AG04449 (cell line): ENCODE measurements around the gene OSBPL3.

Experiments used
- CTCF ChIA-PET: fragments of 350-600 bp; formaldehyde crosslinking; extraction: SDS; loops from one replicate; lab custom pipeline; 2021; ENCODE audit warnings: antibody characterized with exemption; lab: Yijun Ruan, JAX
- POLR2A ChIA-PET: fragments of 400-600, 350-600 bp; formaldehyde crosslinking; extraction: SDS; loops from one replicate; lab custom pipeline; 2020; ENCODE audit warnings: antibody characterized with exemption, inconsistent platforms; lab: Yijun Ruan, JAX
- DNase-seq: peaks from one replicate; pipeline ENCODE4 v3.0.0-alpha.2; 2010; ENCODE audit warnings: low read depth, low spot score
- H3K4me3 ChIP-seq: 2 replicates; pipeline ENCODE4 v1.5.1; 2011; ENCODE audit warnings: low read depth, mild to moderate bottlenecking, control low read depth, low read length
- TF ChIP-seq, protein P1 (sequence below): IDR thresholded peaks from one replicate; pipeline ENCODE4 v1.5.1; 2011; ENCODE audit warnings: mild to moderate bottlenecking, moderate library complexity, low read length, control low read depth, inconsistent platforms; ENCODE audit not compliant: insufficient read depth; ENCODE audit errors: missing control alignments

OSBPL3 gene

DNA sequence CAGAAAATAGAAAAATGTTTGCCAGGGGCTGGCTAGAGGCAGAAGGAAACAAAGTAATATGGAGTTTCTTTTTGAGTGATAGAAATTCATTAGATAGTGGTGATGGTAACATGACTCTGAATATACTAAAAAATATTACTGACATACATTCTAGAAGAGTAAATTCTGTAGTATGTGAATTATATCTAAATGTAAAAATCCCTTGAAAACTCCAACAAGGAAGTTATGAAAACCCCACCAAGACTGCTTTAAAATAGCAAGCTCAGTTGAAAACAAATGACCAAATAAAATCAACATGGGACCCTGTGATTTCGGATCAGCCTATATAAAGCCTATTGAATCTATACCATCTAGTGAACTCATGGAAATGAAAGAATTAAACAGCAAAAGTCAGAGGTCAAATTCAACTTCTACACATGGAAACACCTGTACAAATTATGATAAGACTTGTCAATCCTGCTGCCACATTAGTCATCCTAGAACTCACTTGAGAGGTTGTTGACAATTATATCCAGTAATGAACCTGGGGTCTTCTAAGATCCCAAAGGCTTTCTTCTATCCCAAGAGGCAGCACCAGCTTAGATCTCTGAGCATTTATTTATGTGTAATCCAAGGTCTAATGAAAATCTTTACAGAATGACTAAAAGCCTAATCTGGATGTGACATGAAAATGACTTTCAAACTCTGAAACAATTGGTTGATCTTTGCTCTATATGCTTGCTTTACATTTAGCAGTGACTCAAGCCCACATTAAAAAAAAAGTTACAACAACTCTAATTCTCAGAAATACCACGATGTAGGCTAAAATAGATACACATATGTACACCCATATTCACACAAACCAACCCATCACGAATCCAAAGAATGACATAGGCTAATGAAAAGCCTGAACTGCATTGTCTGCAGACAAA is 59.3 kb downstream of the OSBPL3 start:
- DNase-seq: no peak
- ChIA-PET CTCF (interaction anchor here (1.0 kb wide), 1 partner anchor 172 kb away, joined by 3 read pairs; no protein-coding TSS in a partner anchor), POLR2A (interaction anchor here (0.5 kb wide), 1 partner anchor 92 kb away, joined by 3 read pairs; no protein-coding TSS in a partner anchor)
- H3K4me3 ChIP-seq: no peak overlapping the region
- TF ChIP-seq, protein P1, sequence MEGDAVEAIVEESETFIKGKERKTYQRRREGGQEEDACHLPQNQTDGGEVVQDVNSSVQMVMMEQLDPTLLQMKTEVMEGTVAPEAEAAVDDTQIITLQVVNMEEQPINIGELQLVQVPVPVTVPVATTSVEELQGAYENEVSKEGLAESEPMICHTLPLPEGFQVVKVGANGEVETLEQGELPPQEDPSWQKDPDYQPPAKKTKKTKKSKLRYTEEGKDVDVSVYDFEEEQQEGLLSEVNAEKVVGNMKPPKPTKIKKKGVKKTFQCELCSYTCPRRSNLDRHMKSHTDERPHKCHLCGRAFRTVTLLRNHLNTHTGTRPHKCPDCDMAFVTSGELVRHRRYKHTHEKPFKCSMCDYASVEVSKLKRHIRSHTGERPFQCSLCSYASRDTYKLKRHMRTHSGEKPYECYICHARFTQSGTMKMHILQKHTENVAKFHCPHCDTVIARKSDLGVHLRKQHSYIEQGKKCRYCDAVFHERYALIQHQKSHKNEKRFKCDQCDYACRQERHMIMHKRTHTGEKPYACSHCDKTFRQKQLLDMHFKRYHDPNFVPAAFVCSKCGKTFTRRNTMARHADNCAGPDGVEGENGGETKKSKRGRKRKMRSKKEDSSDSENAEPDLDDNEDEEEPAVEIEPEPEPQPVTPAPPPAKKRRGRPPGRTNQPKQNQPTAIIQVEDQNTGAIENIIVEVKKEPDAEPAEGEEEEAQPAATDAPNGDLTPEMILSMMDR: no peak

DNA sequence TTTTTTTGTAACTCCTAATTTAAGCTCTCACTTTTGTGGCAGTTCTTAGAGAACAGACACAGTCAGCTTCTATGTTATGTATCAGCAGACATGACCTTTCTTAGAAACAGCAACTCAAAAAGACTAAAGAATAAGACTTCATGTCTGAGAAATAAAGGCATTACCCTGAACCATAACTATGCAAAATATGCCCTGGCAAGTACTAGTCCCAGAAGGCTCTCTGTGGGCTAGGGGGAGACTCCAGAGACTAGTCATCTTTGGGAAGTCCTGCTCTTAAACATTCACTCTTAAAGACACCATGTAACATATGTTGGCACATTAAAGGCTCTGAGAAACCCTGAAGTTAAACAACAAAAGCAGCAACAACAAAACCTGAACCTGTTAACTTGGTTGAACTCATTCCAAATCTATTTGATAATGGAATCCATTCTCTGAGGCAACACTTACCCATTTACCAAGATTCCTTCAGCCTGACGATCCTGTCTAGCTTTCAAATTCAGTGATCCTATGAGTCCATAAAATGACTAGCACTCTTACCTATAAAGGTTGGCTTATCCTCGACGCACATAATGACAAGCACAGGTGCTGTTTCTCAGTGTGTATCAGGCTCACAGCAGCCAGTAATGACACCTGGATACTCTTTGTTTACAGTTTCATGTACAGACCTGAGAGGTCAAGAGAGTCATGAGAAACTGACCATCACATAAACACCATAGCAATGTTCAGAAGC is 62.3 kb downstream of the OSBPL3 start:
- peak; percentile 80 for DNase-seq
- POLR2A ChIA-PET: interaction anchor here (0.6 to 0.9 kb wide), 2 partner anchors 12 to 62 kb away, joined by 3 read pairs; no protein-coding TSS in a partner anchor
- TF ChIP-seq, protein P1: no peak
- CTCF ChIA-PET: interaction anchor here (1.0 to 1.4 kb wide), 3 partner anchors 10 to 181 kb away, joined by 3 read pairs; partner anchors contain the start of gene OSBPL3
- no peak overlapping the region for H3K4me3 ChIP-seq

DNA sequence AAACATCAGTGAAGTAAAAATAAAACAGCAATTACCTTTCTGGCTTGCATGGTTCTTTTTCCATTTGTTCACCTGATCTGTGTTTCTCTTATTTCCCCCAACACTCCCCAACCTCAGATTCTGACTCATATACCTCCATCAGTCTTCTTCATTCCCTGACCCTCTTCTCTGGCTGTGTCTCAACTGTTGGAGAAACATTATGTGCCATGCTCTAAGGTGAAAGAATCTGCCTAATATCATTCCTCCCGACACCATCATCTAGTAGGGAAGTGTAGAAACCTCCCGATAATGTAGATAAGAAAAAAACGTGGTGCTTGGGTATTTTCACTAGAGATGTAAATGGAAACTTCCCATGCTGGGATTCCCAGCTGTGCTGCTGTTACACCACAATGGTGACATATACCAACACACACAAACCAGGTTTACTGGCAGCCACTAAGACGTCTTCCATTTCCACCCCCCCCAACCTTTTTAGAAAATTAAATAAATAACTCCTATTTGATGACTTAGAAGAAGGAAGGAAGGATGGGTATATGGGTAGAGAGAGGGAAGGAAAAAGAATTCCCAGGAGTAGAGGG is 63.4 kb downstream of the OSBPL3 start:
- ChIA-PET POLR2A (no interaction called here), CTCF (interaction anchor here (1.2 to 1.9 kb wide), 2 partner anchors 113 to 182 kb away, joined by 3 to 4 read pairs; no protein-coding TSS in a partner anchor)
- TF ChIP-seq, protein P1: no peak
- no peak for DNase-seq
- H3K4me3 ChIP-seq: no peak overlapping the region

DNA sequence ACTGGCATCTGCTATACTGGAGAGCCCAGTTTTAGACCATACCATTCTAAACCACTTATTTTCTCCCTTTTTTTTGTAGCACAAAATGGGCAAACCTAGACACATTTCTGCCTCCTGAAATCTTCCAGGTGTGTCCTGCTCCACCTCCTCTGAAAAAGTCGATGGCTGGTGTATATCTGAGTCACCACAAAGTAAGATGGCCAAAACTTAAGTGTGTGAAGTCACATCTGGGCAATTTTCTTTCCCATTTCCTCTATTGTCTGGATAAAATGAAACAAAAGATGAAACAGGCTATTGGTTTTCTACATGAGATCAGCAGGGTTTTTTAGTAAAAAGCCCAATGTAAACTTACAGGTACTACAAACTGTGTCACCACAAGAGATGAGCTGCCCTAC is 65.5 kb downstream of the OSBPL3 start:
- TF ChIP-seq, protein P1: no peak
- no peak overlapping the region for H3K4me3 ChIP-seq
- POLR2A ChIA-PET: no interaction called here
- no peak for DNase-seq
- CTCF ChIA-PET: interaction anchor here (1.3 to 1.9 kb wide), 2 partner anchors 13 to 115 kb away, joined by 3 to 4 read pairs; no protein-coding TSS in a partner anchor

DNA sequence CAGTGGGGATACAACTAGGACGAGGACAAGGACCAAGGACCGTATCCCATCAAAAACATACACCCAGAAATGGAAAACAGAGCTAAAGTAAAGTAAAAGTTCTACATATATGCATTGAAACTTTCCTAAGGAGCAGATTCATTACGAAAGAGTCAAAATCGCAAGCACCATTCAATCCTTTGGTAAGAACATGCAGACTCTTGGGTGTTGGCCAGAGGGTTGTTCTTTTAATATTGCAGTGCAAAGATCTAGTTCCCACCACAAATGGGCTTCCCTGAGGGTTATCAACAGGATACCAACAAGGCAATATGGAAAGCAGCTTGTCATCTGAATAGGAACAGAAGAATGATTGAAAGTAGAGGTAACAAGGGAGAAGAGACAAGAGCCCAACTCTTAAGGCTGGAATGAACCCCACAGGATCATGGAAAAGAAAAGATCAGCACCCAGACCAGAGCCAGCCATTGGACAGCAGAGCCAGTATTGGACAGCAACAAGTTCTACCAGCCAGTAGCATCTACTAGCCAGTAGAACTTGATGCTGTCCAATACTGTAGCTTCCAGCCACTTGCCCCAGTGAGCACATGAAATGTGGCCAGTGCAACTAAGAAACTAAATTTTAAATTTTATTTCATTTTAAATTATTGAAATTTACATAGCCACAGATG is 66.0 kb downstream of the OSBPL3 start:
- CTCF ChIA-PET: interaction anchor here (1.3 kb wide), 1 partner anchor 14 kb away, joined by 3 read pairs; no protein-coding TSS in a partner anchor
- POLR2A ChIA-PET: no interaction called here
- H3K4me3 ChIP-seq: no peak overlapping the region
- TF ChIP-seq, protein P1: no peak
- no peak for DNase-seq
